ENCODE results near the gene HAGH. TPM values are rescaled to one million over a fixed set of nuclear protein-coding genes. Genes with fewer than 3 reads are reported as not detected.
A peak's percentile ranks its signal among the peaks of the same experiment; 100 is the strongest.

The HAGH gene
- total and polyA plus RNA-seq, 9 of the 15 experiments (the other 6 are each of a cell fraction or from before 2014, with no cell fraction given), result 0.46 to 35.1 (median 16.8) TPM

DNA sequence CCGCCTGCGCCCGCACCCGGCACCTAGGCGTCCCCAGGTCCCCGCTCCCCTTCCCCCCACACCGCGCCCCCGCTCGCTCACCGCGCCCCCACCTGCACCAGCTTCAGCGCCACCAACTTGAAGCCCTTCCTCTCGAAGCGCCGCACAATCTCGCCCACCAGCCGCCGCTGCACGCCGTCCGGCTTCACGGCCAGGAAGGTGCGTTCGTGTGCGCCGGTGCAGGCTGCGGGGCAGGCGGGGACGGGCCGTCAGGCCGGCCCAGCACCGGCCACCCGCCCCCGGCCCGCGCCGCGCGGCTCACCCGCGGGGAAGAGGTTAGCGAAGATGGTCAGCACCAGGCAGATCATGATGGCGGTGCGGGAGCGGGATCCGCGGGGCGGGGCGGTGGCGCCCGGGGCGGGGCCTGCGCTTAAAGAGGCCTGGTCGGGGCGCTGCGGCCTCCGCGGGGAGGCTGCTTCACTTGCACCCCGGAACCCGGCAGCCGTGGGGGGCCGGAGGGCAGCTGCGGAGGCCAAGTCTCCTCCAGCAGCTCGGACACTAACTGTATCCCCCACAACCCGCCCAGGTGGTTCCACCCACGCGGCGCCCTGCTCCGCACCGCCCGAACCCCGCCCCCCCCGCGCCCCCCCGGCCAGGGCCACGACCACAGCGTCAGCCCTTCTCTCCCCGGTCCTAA is 55.3 kb downstream of the HAGH start, which contains the start of gene NME3 (continued):
- TF ChIP-seq, protein P1, sequence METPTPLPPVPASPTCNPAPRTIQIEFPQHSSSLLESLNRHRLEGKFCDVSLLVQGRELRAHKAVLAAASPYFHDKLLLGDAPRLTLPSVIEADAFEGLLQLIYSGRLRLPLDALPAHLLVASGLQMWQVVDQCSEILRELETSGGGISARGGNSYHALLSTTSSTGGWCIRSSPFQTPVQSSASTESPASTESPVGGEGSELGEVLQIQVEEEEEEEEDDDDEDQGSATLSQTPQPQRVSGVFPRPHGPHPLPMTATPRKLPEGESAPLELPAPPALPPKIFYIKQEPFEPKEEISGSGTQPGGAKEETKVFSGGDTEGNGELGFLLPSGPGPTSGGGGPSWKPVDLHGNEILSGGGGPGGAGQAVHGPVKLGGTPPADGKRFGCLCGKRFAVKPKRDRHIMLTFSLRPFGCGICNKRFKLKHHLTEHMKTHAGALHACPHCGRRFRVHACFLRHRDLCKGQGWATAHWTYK (CRISPR knock-in tag; IDR thresholded peaks at IDR 0.05), result 0 out of 2 replicates have a peak, but pooled peaks have one; percentile 10
- no peak; the same call in 1 of the 2 replicates for TF ChIP-seq SOX6 (IDR thresholded peaks at IDR 0.05)
- peak in 1 of 2 experiments; percentile 21; a peak in 1 of 4 replicates for TF ChIP-seq NRF1 (conservative IDR thresholded peaks at IDR 0.05 in 1 of 2, IDR thresholded peaks at IDR 0.05 in 1 of 2)
- TF ChIP-seq, protein P2, sequence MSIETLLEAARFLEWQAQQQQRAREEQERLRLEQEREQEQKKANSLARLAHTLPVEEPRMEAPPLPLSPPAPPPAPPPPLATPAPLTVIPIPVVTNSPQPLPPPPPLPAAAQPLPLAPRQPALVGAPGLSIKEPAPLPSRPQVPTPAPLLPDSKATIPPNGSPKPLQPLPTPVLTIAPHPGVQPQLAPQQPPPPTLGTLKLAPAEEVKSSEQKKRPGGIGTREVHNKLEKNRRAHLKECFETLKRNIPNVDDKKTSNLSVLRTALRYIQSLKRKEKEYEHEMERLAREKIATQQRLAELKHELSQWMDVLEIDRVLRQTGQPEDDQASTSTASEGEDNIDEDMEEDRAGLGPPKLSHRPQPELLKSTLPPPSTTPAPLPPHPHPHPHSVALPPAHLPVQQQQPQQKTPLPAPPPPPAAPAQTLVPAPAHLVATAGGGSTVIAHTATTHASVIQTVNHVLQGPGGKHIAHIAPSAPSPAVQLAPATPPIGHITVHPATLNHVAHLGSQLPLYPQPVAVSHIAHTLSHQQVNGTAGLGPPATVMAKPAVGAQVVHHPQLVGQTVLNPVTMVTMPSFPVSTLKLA (conservative IDR thresholded peaks at IDR 0.05), result peak in 1 of 2 experiments; percentile 36; a peak in 1 of 4 replicates
- no peak for TF ChIP-seq ZNF212 (CRISPR knock-in tag; IDR thresholded peaks at IDR 0.05)
- no peak for TF ChIP-seq MBD2 (IDR thresholded peaks at IDR 0.05; ENCODE audit: borderline replicate concordance, low read depth)
- TF ChIP-seq, protein P3, sequence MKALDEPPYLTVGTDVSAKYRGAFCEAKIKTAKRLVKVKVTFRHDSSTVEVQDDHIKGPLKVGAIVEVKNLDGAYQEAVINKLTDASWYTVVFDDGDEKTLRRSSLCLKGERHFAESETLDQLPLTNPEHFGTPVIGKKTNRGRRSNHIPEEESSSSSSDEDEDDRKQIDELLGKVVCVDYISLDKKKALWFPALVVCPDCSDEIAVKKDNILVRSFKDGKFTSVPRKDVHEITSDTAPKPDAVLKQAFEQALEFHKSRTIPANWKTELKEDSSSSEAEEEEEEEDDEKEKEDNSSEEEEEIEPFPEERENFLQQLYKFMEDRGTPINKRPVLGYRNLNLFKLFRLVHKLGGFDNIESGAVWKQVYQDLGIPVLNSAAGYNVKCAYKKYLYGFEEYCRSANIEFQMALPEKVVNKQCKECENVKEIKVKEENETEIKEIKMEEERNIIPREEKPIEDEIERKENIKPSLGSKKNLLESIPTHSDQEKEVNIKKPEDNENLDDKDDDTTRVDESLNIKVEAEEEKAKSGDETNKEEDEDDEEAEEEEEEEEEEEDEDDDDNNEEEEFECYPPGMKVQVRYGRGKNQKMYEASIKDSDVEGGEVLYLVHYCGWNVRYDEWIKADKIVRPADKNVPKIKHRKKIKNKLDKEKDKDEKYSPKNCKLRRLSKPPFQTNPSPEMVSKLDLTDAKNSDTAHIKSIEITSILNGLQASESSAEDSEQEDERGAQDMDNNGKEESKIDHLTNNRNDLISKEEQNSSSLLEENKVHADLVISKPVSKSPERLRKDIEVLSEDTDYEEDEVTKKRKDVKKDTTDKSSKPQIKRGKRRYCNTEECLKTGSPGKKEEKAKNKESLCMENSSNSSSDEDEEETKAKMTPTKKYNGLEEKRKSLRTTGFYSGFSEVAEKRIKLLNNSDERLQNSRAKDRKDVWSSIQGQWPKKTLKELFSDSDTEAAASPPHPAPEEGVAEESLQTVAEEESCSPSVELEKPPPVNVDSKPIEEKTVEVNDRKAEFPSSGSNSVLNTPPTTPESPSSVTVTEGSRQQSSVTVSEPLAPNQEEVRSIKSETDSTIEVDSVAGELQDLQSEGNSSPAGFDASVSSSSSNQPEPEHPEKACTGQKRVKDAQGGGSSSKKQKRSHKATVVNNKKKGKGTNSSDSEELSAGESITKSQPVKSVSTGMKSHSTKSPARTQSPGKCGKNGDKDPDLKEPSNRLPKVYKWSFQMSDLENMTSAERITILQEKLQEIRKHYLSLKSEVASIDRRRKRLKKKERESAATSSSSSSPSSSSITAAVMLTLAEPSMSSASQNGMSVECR (CRISPR knock-in tag; IDR thresholded peaks at IDR 0.05), result 0 out of 2 replicates have a peak, but pooled peaks have one; percentile 15
- peak; percentile 69; the same call in 1 of the 2 replicates for TF ChIP-seq ZBTB7A (IDR thresholded peaks at IDR 0.05; ENCODE audit: borderline replicate concordance, control insufficient read depth, low read depth, low read length)
- no peak for TF ChIP-seq SMARCE1 (IDR thresholded peaks at IDR 0.05)
- TF ChIP-seq ZKSCAN1 (IDR thresholded peaks at IDR 0.05; ENCODE audit: low read depth, low read length), result no peak
- no peak for TF ChIP-seq TCF7L2 (IDR thresholded peaks at IDR 0.05; ENCODE audit: low read depth, low read length)
- TF ChIP-seq KAT8 (IDR thresholded peaks at IDR 0.05; ENCODE audit: low read depth), result no peak
- TF ChIP-seq, protein P4, sequence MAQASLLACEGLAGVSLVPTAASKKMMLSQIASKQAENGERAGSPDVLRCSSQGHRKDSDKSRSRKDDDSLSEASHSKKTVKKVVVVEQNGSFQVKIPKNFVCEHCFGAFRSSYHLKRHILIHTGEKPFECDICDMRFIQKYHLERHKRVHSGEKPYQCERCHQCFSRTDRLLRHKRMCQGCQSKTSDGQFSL (CRISPR knock-in tag; IDR thresholded peaks at IDR 0.05), result peak; percentile 56; the same call in 1 of the 2 replicates
- TF ChIP-seq, protein P4 (tag; IDR thresholded peaks at IDR 0.05), result peak in 1 of 2 experiments; percentile 95; a peak in 2 of 4 replicates
- TF ChIP-seq BCOR (IDR thresholded peaks at IDR 0.05), result no peak
- no peak for TF ChIP-seq COPS2 (conservative IDR thresholded peaks at IDR 0.05)
- TF ChIP-seq, protein P5, sequence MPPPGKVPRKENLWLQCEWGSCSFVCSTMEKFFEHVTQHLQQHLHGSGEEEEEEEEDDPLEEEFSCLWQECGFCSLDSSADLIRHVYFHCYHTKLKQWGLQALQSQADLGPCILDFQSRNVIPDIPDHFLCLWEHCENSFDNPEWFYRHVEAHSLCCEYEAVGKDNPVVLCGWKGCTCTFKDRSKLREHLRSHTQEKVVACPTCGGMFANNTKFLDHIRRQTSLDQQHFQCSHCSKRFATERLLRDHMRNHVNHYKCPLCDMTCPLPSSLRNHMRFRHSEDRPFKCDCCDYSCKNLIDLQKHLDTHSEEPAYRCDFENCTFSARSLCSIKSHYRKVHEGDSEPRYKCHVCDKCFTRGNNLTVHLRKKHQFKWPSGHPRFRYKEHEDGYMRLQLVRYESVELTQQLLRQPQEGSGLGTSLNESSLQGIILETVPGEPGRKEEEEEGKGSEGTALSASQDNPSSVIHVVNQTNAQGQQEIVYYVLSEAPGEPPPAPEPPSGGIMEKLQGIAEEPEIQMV (tag; conservative IDR thresholded peaks at IDR 0.05; ENCODE audit: low read depth), result no peak
- no peak for TF ChIP-seq HDAC1 (IDR thresholded peaks at IDR 0.05)

Measured in K562 (cell line).